Ascending aorta (tissue), 2 donors: ENCODE results near the gene GMIP. TPM values are rescaled to one million over a fixed set of nuclear protein-coding genes. Genes with fewer than 3 reads are reported as not detected.
A peak's percentile ranks its signal among the peaks of the same experiment; 100 is the strongest.
"Not testable (repeated sequence)": the region's sequence is repeated elsewhere in the genome, so short reads cannot be mapped to it uniquely, and the experiment has no call there.

Experiments
- DNase-seq, 2 donors: peaks; one replicate each; pipeline ENCODE4 v3.0.0-alpha.2; 2019; ENCODE audit warnings: low spot score in 2 of 2
- H3K27ac ChIP-seq, 2 donors: fragments of 200-600 bp; sonication (generic); one replicate each; pipeline ENCODE4 v1.5.1; 2016 to 2017; ENCODE audit warnings: mild to moderate bottlenecking in 1 of 2
- H3K27me3 ChIP-seq: fragments of 200-600 bp; sonication (generic); one replicate; pipeline ENCODE4 v1.5.1; 2017
- H3K36me3 ChIP-seq, 2 donors: fragments of 200-600 bp; sonication (generic); one replicate each; pipeline ENCODE4 v1.5.1; 2016
- H3K4me1 ChIP-seq, 2 donors: fragments of 200-600 bp; sonication (generic); one replicate each; pipeline ENCODE4 v1.5.1; 2016 to 2017; ENCODE audit warnings: mild to moderate bottlenecking in 1 of 2
- H3K4me3 ChIP-seq, 2 donors: fragments of 200-600 bp; sonication (generic); one replicate each; pipeline ENCODE4 v1.5.1; 2016 to 2017; ENCODE audit warnings: mild to moderate bottlenecking in 1 of 2
- H3K9me3 ChIP-seq, 2 donors: fragments of 200-600 bp; sonication (generic); one replicate each; pipeline ENCODE4 v1.5.1; 2016
- intact Hi-C: fragments of 100-400 bp; cut with DNase I; formaldehyde crosslinking; loops from one replicate; pipeline ENCODE4 v1.15.1; 2023
- total RNA-seq: library from RNA; depleted of rRNA; stranded (reverse); fragments of >200 nt; gene quantifications from one replicate; pipeline ENCODE4 v1.1.0, GENCODE V29; 2016
- TF ChIP-seq, protein P1 (sequence below), 3 experiments: fragments of 200-600 bp in 2 of 3; fragments of 450-650 bp in 1 of 3; sonication (generic) in 2 of 3; IDR thresholded peaks; one replicate each; pipeline ENCODE4 v1.5.1; 2016 to 2019; ENCODE audit warnings: antibody characterized with exemption in 3 of 3, mild to moderate bottlenecking in 1 of 3, moderate library complexity in 1 of 3

The GMIP gene, protein sequence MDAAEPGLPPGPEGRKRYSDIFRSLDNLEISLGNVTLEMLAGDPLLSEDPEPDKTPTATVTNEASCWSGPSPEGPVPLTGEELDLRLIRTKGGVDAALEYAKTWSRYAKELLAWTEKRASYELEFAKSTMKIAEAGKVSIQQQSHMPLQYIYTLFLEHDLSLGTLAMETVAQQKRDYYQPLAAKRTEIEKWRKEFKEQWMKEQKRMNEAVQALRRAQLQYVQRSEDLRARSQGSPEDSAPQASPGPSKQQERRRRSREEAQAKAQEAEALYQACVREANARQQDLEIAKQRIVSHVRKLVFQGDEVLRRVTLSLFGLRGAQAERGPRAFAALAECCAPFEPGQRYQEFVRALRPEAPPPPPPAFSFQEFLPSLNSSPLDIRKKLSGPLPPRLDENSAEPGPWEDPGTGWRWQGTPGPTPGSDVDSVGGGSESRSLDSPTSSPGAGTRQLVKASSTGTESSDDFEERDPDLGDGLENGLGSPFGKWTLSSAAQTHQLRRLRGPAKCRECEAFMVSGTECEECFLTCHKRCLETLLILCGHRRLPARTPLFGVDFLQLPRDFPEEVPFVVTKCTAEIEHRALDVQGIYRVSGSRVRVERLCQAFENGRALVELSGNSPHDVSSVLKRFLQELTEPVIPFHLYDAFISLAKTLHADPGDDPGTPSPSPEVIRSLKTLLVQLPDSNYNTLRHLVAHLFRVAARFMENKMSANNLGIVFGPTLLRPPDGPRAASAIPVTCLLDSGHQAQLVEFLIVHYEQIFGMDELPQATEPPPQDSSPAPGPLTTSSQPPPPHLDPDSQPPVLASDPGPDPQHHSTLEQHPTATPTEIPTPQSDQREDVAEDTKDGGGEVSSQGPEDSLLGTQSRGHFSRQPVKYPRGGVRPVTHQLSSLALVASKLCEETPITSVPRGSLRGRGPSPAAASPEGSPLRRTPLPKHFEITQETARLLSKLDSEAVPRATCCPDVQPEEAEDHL
- total RNA-seq = 3.9 TPM

- intact Hi-C loops = loop anchor here (1.0 kb wide), 2 partner anchors 25 to 111 kb away; partner anchors contain the start of gene ZNF101
- Histone ChIP-seq H3K36me3 (peaks cover 32 to 34% of the 10 kb centered on the region in 2 donors), H3K4me3 (peak within 1 kb of the TSS; percentile 90 to 98), H3K4me1 (peaks cover 0 to 10% of the 10 kb centered on the region in 2 donors), H3K27ac (peak within 1 kb of the TSS; percentile 49 to 61), H3K27me3 (no peaks in the 10 kb centered on the region), H3K9me3 (no peaks in the 10 kb centered on the region)
- peak in 1 of 2 donors; percentile 83 for DNase-seq
- TF ChIP-seq, protein P1, sequence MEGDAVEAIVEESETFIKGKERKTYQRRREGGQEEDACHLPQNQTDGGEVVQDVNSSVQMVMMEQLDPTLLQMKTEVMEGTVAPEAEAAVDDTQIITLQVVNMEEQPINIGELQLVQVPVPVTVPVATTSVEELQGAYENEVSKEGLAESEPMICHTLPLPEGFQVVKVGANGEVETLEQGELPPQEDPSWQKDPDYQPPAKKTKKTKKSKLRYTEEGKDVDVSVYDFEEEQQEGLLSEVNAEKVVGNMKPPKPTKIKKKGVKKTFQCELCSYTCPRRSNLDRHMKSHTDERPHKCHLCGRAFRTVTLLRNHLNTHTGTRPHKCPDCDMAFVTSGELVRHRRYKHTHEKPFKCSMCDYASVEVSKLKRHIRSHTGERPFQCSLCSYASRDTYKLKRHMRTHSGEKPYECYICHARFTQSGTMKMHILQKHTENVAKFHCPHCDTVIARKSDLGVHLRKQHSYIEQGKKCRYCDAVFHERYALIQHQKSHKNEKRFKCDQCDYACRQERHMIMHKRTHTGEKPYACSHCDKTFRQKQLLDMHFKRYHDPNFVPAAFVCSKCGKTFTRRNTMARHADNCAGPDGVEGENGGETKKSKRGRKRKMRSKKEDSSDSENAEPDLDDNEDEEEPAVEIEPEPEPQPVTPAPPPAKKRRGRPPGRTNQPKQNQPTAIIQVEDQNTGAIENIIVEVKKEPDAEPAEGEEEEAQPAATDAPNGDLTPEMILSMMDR (IDR thresholded peaks at IDR 0.05) = peak; percentile 57 to 96 (median 87)
These were observed at the start of gene GMIP for GRCh38 chr19:19643158-19644053. TSS of gene GMIP (minus strand) at chr19:19643657. CDS start at chr19:19643529, 128 bp downstream.

- Histone ChIP-seq H3K36me3 (peaks cover 0 to 4% of the 10 kb centered on the region in 2 donors), H3K27ac (no peak overlapping the region), H3K9me3 (peaks cover 0 to 58% of the 10 kb centered on the region in 2 donors), H3K4me1 (no peaks in the 10 kb centered on the region), H3K4me3 (no peak overlapping the region), H3K27me3 (no peaks in the 10 kb centered on the region)
- TF ChIP-seq, protein P1 (IDR thresholded peaks at IDR 0.05) = no peak
- intact Hi-C loops = no loop called here
- DNase-seq = no peak
These were observed 48.2 kb upstream of the GMIP start for GRCh38 chr19:19691683-19692082.

- DNase-seq, H3K4me1 ChIP-seq, H3K27me3 ChIP-seq, H3K27ac ChIP-seq, H3K4me3 ChIP-seq, intact Hi-C loops: not testable (repeated sequence)
- Histone ChIP-seq H3K9me3 (peaks cover 13 to 58% of the 10 kb centered on the region in 2 donors), H3K36me3 (peaks cover 0 to 12% of the 10 kb centered on the region in 2 donors)
These were observed 45.6 kb upstream of the GMIP start for GRCh38 chr19:19689023-19689422.

DNA sequence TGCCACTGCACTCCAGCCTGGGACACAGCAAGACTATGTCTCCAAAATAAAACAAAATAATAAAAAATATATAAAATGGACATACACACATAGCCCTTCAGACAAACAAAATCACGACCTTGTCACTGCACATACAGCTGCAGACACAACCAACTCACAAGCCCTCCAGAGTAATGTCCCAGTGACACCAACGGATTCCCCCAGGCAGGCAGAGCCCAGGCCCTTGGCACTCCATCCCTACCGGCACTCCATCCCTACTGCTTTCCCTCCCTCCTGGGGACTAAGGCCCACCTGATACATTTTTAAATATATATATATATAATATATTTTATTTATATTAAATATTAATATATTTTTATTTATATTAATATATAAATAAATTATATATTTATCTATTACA, 43.6 kb upstream of the GMIP start:
- peaks cover 0 to 21% of the 10 kb centered on the region in 2 donors for H3K36me3 ChIP-seq
- intact Hi-C loops = no loop called here
- no peaks in the 10 kb centered on the region for H3K27me3 ChIP-seq
- TF ChIP-seq, protein P1 (IDR thresholded peaks at IDR 0.05) = no peak
- DNase-seq = no peak
- no peak overlapping the region for H3K4me3 ChIP-seq
- peaks cover 13 to 66% of the 10 kb centered on the region in 2 donors for H3K9me3 ChIP-seq
- no peaks in the 10 kb centered on the region for H3K4me1 ChIP-seq
- no peak overlapping the region for H3K27ac ChIP-seq

DNA sequence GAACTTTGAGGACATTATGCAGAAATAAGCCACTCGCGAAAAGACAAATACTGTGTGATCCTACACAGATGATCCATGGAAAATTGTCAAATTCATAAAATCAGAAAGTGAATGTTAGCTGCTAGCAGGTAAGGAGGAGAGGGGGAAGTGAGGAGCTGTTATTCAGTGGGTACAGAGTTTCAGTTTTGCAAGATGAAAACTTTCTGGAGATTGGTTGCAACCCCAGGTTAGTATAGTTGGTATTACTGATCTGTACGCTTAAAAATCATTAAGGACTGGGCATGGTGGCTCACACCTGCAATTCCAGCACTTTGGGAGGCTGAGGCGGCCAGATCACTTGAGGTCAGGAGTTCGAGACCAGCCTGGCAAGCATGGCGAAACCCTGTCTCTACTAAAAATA, 43.1 kb upstream of the GMIP start:
- H3K9me3 ChIP-seq = peaks cover 13 to 67% of the 10 kb centered on the region in 2 donors
- no peak for DNase-seq
- H3K27me3 ChIP-seq = no peaks in the 10 kb centered on the region
- H3K4me1 ChIP-seq = no peaks in the 10 kb centered on the region
- intact Hi-C loops = no loop called here
- no peak overlapping the region for H3K4me3 ChIP-seq
- TF ChIP-seq, protein P1 (IDR thresholded peaks at IDR 0.05) = no peak
- H3K27ac ChIP-seq = no peak overlapping the region
- H3K36me3 ChIP-seq = peaks cover 0 to 23% of the 10 kb centered on the region in 2 donors

DNA sequence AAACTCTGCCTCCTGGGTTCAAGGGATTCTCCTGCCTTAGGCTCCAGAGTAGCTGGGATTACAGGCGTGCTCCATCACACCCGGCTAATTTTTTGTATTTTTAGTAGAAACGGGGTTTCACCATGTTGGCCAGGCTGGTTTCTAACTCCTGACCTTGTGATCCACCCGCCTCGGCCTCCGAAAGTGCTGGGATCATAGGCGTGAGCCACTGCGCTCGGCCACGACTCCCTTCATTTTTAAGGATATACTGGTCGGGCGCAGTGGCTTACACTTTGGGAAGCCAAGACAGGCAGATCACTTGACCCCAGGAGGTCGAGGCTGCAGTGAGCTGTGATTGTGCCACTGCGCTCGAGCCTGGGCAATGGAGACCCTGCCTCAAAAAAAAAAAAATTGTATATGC, 42.7 kb upstream of the GMIP start:
- intact Hi-C loops, H3K27ac ChIP-seq, H3K27me3 ChIP-seq, H3K4me1 ChIP-seq, H3K4me3 ChIP-seq, DNase-seq: not testable (repeated sequence)
- H3K36me3 ChIP-seq = peaks cover 4 to 26% of the 10 kb centered on the region in 2 donors
- peaks cover 13 to 69% of the 10 kb centered on the region in 2 donors for H3K9me3 ChIP-seq
